H1 (cell line): Measurements from ENCODE around the gene KCNE3. TPM values are rescaled to one million over a fixed set of nuclear protein-coding genes. Genes with fewer than 3 reads are reported as not detected.

Experiments
- CTCF ChIA-PET: fragments of 300-600 bp; sonication (Branson Sonifier 250); formaldehyde crosslinking; loops from one replicate; lab custom pipeline; 2021; ENCODE audit not compliant: partially characterized antibody; lab: Charles Lee
- POLR2A ChIA-PET: fragments of 300-600 bp; sonication (Branson Sonifier 250); formaldehyde crosslinking; loops from one replicate; lab custom pipeline; 2021; ENCODE audit warnings: inconsistent platforms; ENCODE audit not compliant: partially characterized antibody; lab: Charles Lee
- DNase-seq, 2 experiments: peaks; one replicate each; pipeline versions ENCODE4 v3.0.0 to v3.0.0-alpha.2; 2010 to 2022; ENCODE audit warnings: low spot score in 2 of 2, low read depth in 1 of 2, mixed read lengths in 1 of 2
- FAIRE-seq: peaks from 2 replicates; lab custom pipeline; 2011; peaks lifted over from hg19 to GRCh38; lab: Jason Lieb, UNC
- H2AFZ ChIP-seq: 2 replicates; pipeline ENCODE4 v1.8.1; 2012; ENCODE audit warnings: low read length, inconsistent platforms
- H2AK5ac ChIP-seq: 2 replicates; pipeline ENCODE4 v1.6.1; 2013; ENCODE audit warnings: low read depth, low read length
- H2BK120ac ChIP-seq: replicated peaks from 2 replicates; pipeline ENCODE3; 2013; ENCODE audit warnings: low read depth, low read length, inconsistent platforms
- H2BK12ac ChIP-seq: 2 replicates; pipeline ENCODE4 v1.6.1; 2013; ENCODE audit warnings: low read depth, low read length
- H2BK15ac ChIP-seq: 2 replicates; pipeline ENCODE4 v1.6.1; 2013; ENCODE audit warnings: low read length
- H2BK20ac ChIP-seq: 2 replicates; pipeline ENCODE4 v1.6.1; 2013; ENCODE audit warnings: low read length
- H2BK5ac ChIP-seq: 2 replicates; pipeline ENCODE4 v1.6.1; 2013; ENCODE audit warnings: low read depth, low read length
- H3K14ac ChIP-seq: 2 replicates; pipeline ENCODE4 v1.6.1; 2013; ENCODE audit warnings: inconsistent platforms; ENCODE audit not compliant: insufficient read length
- H3K18ac ChIP-seq: 2 replicates; pipeline ENCODE4 v1.6.1; 2013; ENCODE audit warnings: low read length; ENCODE audit errors: extremely low read depth
- H3K23ac ChIP-seq: 2 replicates; pipeline ENCODE4 v1.6.1; 2013; ENCODE audit warnings: inconsistent platforms; ENCODE audit not compliant: insufficient read length
- H3K23me2 ChIP-seq: 2 replicates; pipeline ENCODE4 v1.6.1; 2013; ENCODE audit warnings: low read depth, low read length
- H3K27ac ChIP-seq: 2 replicates; pipeline ENCODE4 v1.6.1; 2011; ENCODE audit warnings: low read depth, low read length, inconsistent platforms
- H3K27me3 ChIP-seq, 4 experiments: replicated peaks in 1 of 4; 1 replicate in 1 of 4; 2 replicates in 3 of 4; pipeline versions ENCODE4 v1.6.1 to v1.8.1; 2011 to 2013; ENCODE audit warnings: low read length in 3 of 4, mild to moderate bottlenecking in 3 of 4, inconsistent platforms in 2 of 4, mixed read lengths in 2 of 4, moderate library complexity in 1 of 4; ENCODE audit not compliant: control insufficient read depth in 3 of 4, insufficient read depth in 3 of 4; ENCODE audit errors: extremely low read depth in 1 of 4
- H3K36me3 ChIP-seq, 4 experiments: 2 replicates each; pipeline versions ENCODE4 v1.6.1 to v1.8.1; 2011 to 2013; ENCODE audit warnings: mild to moderate bottlenecking in 4 of 4, low read length in 3 of 4, moderate library complexity in 2 of 4, control low read depth in 1 of 4, inconsistent platforms in 1 of 4; ENCODE audit not compliant: insufficient read depth in 4 of 4, control insufficient read depth in 2 of 4
- H3K4ac ChIP-seq: replicated peaks from 2 replicates; pipeline ENCODE3; 2013; ENCODE audit warnings: low read length, low read depth, mixed read lengths, inconsistent platforms; ENCODE audit not compliant: insufficient read length
- H3K4me1 ChIP-seq, 4 experiments: replicated peaks in 1 of 4; 1 replicate in 1 of 4; 2 replicates in 3 of 4; pipeline versions ENCODE4 v1.6.1 to v1.8.1; 2011 to 2013; ENCODE audit warnings: low read length in 3 of 4, inconsistent platforms in 2 of 4, mixed read lengths in 1 of 4; ENCODE audit not compliant: insufficient read depth in 4 of 4, control insufficient read depth in 3 of 4
- H3K4me2 ChIP-seq, 2 experiments: 2 replicates each; pipeline versions ENCODE4 v1.6.1 to v1.8.1; 2011 to 2013; ENCODE audit warnings: low read depth in 2 of 2, low read length in 2 of 2, control low read depth in 1 of 2, inconsistent platforms in 1 of 2, mild to moderate bottlenecking in 1 of 2; ENCODE audit not compliant: insufficient read depth in 1 of 2
- H3K4me3 ChIP-seq, 4 experiments: fragments of 200-600, 300-600 bp in 1 of 4; sonication (generic), shearing (Covaris generic), sonication (Bioruptor Twin) in 1 of 4; 2 replicates each; pipeline versions ENCODE4 v1.5.1 to v1.8.1; 2011 to 2016; ENCODE audit warnings: low read length in 4 of 4, low read depth in 3 of 4, control low read depth in 2 of 4, inconsistent platforms in 2 of 4, mild to moderate bottlenecking in 2 of 4, mixed read lengths in 1 of 4, moderate library complexity in 1 of 4; ENCODE audit not compliant: insufficient read depth in 2 of 4; ENCODE audit errors: extremely low read depth in 1 of 4
- H3K56ac ChIP-seq: replicated peaks from 2 replicates; pipeline ENCODE3; 2013; ENCODE audit warnings: low read depth, mild to moderate bottlenecking, mixed read lengths, low read length, inconsistent platforms; ENCODE audit not compliant: insufficient read length
- H3K79me1 ChIP-seq: 2 replicates; pipeline ENCODE4 v1.6.1; 2013; ENCODE audit warnings: low read depth, low read length, control low read depth
- H3K79me2 ChIP-seq, 2 experiments: 2 replicates each; pipeline versions ENCODE4 v1.6.1 to v1.8.1; 2012 to 2013; ENCODE audit warnings: low read length in 2 of 2, mild to moderate bottlenecking in 2 of 2, inconsistent platforms in 1 of 2; ENCODE audit not compliant: insufficient read depth in 2 of 2, control insufficient read depth in 1 of 2
- H3K9ac ChIP-seq, 4 experiments: replicated peaks in 1 of 4; 1 replicate in 1 of 4; 2 replicates in 3 of 4; pipeline versions ENCODE4 v1.6.1 to v1.8.1; 2011 to 2013; ENCODE audit warnings: low read depth in 3 of 4, low read length in 3 of 4, control low read depth in 2 of 4, mild to moderate bottlenecking in 2 of 4, moderate library complexity in 2 of 4, inconsistent platforms in 1 of 4; ENCODE audit errors: extremely low read depth in 1 of 4
- H3K9me3 ChIP-seq, 2 experiments: 2 replicates each; pipeline versions ENCODE4 v1.6.1 to v1.8.1; 2012 to 2013; ENCODE audit warnings: mild to moderate bottlenecking in 2 of 2, moderate library complexity in 2 of 2, control low read depth in 1 of 2, inconsistent platforms in 1 of 2, low read depth in 1 of 2, low read length in 1 of 2, mixed read lengths in 1 of 2; ENCODE audit not compliant: insufficient read depth in 2 of 2
- H4K20me1 ChIP-seq, 2 experiments: replicated peaks in 1 of 2; 2 replicates each; pipeline versions ENCODE3 to v1.8.1; 2011 to 2013; ENCODE audit warnings: inconsistent platforms in 2 of 2, low read length in 2 of 2, mild to moderate bottlenecking in 1 of 2; ENCODE audit not compliant: insufficient read depth in 2 of 2, control insufficient read depth in 1 of 2
- H4K5ac ChIP-seq: 2 replicates; pipeline ENCODE4 v1.6.1; 2013; ENCODE audit warnings: low read length, low read depth, mixed read lengths, inconsistent platforms; ENCODE audit not compliant: insufficient read length
- H4K8ac ChIP-seq: 2 replicates; pipeline ENCODE4 v1.8.0; 2013; ENCODE audit warnings: mild to moderate bottlenecking, moderate library complexity, low read length, inconsistent platforms; ENCODE audit not compliant: insufficient read depth; ENCODE audit errors: extremely low read depth
- H4K91ac ChIP-seq: replicated peaks from 2 replicates; pipeline ENCODE3; 2013; ENCODE audit warnings: low read length, mixed read lengths, inconsistent platforms; ENCODE audit not compliant: insufficient read length
- CBX8 ChIP-seq: fragments of 300-800, 300-1000 bp; sonication (generic); IDR thresholded peaks from 2 replicates; pipeline ENCODE4 v1.7.1; 2016; ENCODE audit warnings: low read depth, low read length, borderline replicate concordance
- CTCF ChIP-seq, 3 experiments: IDR thresholded peaks; 1 replicate in 2 of 3; 2 replicates in 1 of 3; pipeline versions ENCODE4 v1.5.1 to v1.6.1; 2011; ENCODE audit warnings: low read length in 3 of 3, mild to moderate bottlenecking in 3 of 3, inconsistent platforms in 2 of 3, low read depth in 1 of 3, moderate library complexity in 1 of 3; ENCODE audit not compliant: insufficient read depth in 1 of 3; ENCODE audit errors: control extremely low read depth in 1 of 3
- RAD21 ChIP-seq, 2 experiments: IDR thresholded peaks in 1 of 2; conservative IDR thresholded peaks in 1 of 2; 2 replicates each; pipeline ENCODE4 v1.6.1; 2011; ENCODE audit warnings: low read depth in 2 of 2, low read length in 2 of 2, improper control_type of control experiment in 1 of 2, inconsistent platforms in 1 of 2, mild to moderate bottlenecking in 1 of 2, moderate library complexity in 1 of 2
- WGBS, 2 experiments: shearing (Covaris generic) in 1 of 2; methylation state at CpG; one replicate each; pipeline versions ENCODE4 v1.1.6 to v1.1.7; 2013 to 2015; ENCODE audit warnings: low lambda C conversion rate in 2 of 2, mixed read lengths in 2 of 2, inconsistent platforms in 1 of 2, low coverage in 1 of 2, missing lambda C conversion rate in 1 of 2; ENCODE audit not compliant: insufficient replicate concordance in 2 of 2, insufficient coverage in 1 of 2, insufficient read length in 1 of 2; ENCODE audit errors: extremely low coverage in 1 of 2, missing lambda C conversion rate in 1 of 2; 5-methylcytosine and 5-hydroxymethylcytosine counted together
- polyA plus RNA-seq, 7 experiments: library from polyadenylated mRNA; depleted of rRNA in 3 of 7; stranded (reverse) in 5 of 7; unstranded in 2 of 7; fragments of >200 nt in 5 of 7; fragments of 200-250 nt in 2 of 7; gene quantifications; 1 replicate in 5 of 7; 2 replicates in 1 of 7; 4 replicates in 1 of 7; pipeline versions ENCODE4 v1.2.1 to v1.2.3, GENCODE V29; 2011 to 2013; ENCODE audit warnings: missing spikeins in 2 of 7, mixed read lengths in 2 of 7
- total RNA-seq: library from RNA; stranded (reverse); fragmentation: NEBNext Ultra II Directional; extraction: Animal tissue kit (Norgen Biotek cat#: 25700); gene quantifications from 2 replicates; pipeline ENCODE4 v1.2.1, GENCODE V29; 2021

Gene KCNE3
- total and polyA plus RNA-seq, 2 of the 8 experiments (the other 6 are each of a cell fraction or from before 2014, with no cell fraction given), result 1.9 to 3.5 TPM

- Histone ChIP-seq H3K4me3 (no peak overlapping the region), H3K79me1 (no peaks in the 10 kb centered on the region), H2AFZ (no peak overlapping the region), H3K23ac (no peak overlapping the region), H2BK20ac (no peak overlapping the region), H2BK15ac (no peak overlapping the region), H4K91ac (no peak overlapping the region), H4K5ac (no peak overlapping the region), H3K79me2 (no peaks in the 10 kb centered on the region), H2BK5ac (no peak overlapping the region), H3K36me3 (no peaks in the 10 kb centered on the region), H3K23me2 (no peaks in the 10 kb centered on the region), H4K20me1 (no peaks in the 10 kb centered on the region), H3K4me2 (no peak overlapping the region), H2AK5ac (no peak overlapping the region), H3K18ac (no peak overlapping the region), H3K4ac (no peak overlapping the region), H4K8ac (no peak overlapping the region), H2BK120ac (no peak overlapping the region), H3K56ac (no peak overlapping the region), H3K27ac (no peak overlapping the region), H2BK12ac (no peak overlapping the region), H3K4me1 (peaks cover 0 to 2% (median 0%) of the 10 kb centered on the region in 4 experiments; a peak in 1 of 7 replicates), H3K9ac (no peak overlapping the region), H3K14ac (no peak overlapping the region), H3K9me3 (no peaks in the 10 kb centered on the region), H3K27me3 (no peaks in the 10 kb centered on the region)
- DNase-seq, result peak; percentile 53 to 89
- CTCF ChIA-PET, result interaction anchor here (0.6 to 8.6 kb wide), 39 partner anchors 9 to 467 kb away, joined by 3 to 291 read pairs (median 4); partner anchors contain the start of genes KCNE3 and LIPT2
- peak; percentile 48 for FAIRE-seq
- POLR2A ChIA-PET, result interaction anchor here (1.0 to 2.0 kb wide), 7 partner anchors 13 to 278 kb away, joined by 3 to 8 read pairs (median 3); partner anchors contain the start of genes LIPT2 and POLD3
- TF ChIP-seq RAD21 (IDR thresholded peaks at IDR 0.05 in 1 of 2, conservative IDR thresholded peaks at IDR 0.05 in 1 of 2; ENCODE audit: low read depth in 2 of 2, low read length in 2 of 2) (peak; percentile 86 to 92), CTCF (IDR thresholded peaks at IDR 0.05; ENCODE audit: control extremely low read depth in 1 of 3, insufficient read depth in 1 of 3, low read depth in 1 of 3, low read length in 3 of 3) (peak; percentile 75 to 94 (median 89)), CBX8 (no peak)
- 44% methylated on average over 10 of the region's 10 CpGs; no CpG with 5 or more reads in 1 of the 2 experiments for WGBS, 2 experiments
These were observed 13.9 kb downstream of the KCNE3 start for GRCh38 chr11:74453373-74453975.
